ENCODE data around the gene TTLL1.

GRCh38 chr22:43036282-43036829 is 52.8 kb downstream of the TTLL1 start:
- TF ChIP-seq CTCF (IDR thresholded peaks at IDR 0.05) = no peak
- TF ChIP-seq EP300 (IDR thresholded peaks at IDR 0.05) = no peak
- no peak for TF ChIP-seq POLR2A (IDR thresholded peaks at IDR 0.05)
- peak; percentile 53 to 74 (median 66) for TF ChIP-seq POLR2AphosphoS5 (IDR thresholded peaks at IDR 0.05)

Data from sigmoid colon (tissue), 4 donors.